ENCODE results near the gene KCNJ14. TPM values are rescaled to one million over a fixed set of nuclear protein-coding genes. Genes with fewer than 3 reads are reported as not detected.

KCNJ14 gene
- total and polyA plus RNA-seq, 2 of the 4 experiments (the other 2 are of a cell fraction): 0.18 to 0.39 TPM

DNA sequence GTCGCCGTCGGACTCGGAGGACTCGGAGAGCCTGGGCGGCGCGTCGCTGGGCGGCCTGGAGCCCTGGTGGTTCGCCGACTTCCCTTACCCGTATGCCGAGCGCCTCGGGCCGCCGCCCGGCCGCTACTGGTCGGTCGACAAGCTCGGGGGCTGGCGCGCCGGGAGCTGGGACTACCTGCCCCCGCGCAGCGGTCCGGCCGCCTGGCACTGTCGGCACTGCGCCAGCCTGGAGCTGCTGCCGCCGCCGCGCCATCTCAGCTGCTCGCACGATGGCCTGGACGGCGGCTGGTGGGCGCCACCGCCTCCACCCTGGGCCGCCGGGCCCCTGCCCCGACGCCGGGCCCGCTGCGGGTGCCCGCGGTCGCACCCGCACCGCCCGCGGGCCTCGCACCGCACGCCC is 12.1 kb upstream of the KCNJ14 start:
- peaks cover 2% of the 10 kb centered on the region; the same call in 1 of the 2 replicates for H3K36me3 ChIP-seq (ENCODE audit: control insufficient read depth, insufficient read depth, low read length)
- no peak for TF ChIP-seq RFX5 (IDR thresholded peaks at IDR 0.05; ENCODE audit: low read depth, low read length)
- TF ChIP-seq MAZ (IDR thresholded peaks at IDR 0.05; ENCODE audit: borderline replicate concordance, low read depth, low read length): no peak
- TF ChIP-seq MXI1 (IDR thresholded peaks at IDR 0.05; ENCODE audit: borderline replicate concordance, low read depth, low read length): no peak
- no peak for TF ChIP-seq MAFK (IDR thresholded peaks at IDR 0.05; ENCODE audit: low read depth, low read length)
- TF ChIP-seq, protein P1, sequence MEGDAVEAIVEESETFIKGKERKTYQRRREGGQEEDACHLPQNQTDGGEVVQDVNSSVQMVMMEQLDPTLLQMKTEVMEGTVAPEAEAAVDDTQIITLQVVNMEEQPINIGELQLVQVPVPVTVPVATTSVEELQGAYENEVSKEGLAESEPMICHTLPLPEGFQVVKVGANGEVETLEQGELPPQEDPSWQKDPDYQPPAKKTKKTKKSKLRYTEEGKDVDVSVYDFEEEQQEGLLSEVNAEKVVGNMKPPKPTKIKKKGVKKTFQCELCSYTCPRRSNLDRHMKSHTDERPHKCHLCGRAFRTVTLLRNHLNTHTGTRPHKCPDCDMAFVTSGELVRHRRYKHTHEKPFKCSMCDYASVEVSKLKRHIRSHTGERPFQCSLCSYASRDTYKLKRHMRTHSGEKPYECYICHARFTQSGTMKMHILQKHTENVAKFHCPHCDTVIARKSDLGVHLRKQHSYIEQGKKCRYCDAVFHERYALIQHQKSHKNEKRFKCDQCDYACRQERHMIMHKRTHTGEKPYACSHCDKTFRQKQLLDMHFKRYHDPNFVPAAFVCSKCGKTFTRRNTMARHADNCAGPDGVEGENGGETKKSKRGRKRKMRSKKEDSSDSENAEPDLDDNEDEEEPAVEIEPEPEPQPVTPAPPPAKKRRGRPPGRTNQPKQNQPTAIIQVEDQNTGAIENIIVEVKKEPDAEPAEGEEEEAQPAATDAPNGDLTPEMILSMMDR (conservative IDR thresholded peaks at IDR 0.05; ENCODE audit: low read depth, low read length): no peak
- no peak for TF ChIP-seq POLR2A (IDR thresholded peaks at IDR 0.05; ENCODE audit: low read depth, low read length)
- TF ChIP-seq RAD21 (IDR thresholded peaks at IDR 0.05; ENCODE audit: low read length): no peak
- TF ChIP-seq CEBPB (IDR thresholded peaks at IDR 0.05; ENCODE audit: low read depth, low read length): no peak
- TF ChIP-seq FOS (IDR thresholded peaks at IDR 0.05; ENCODE audit: low read depth, low read length): no peak
- no peak for TF ChIP-seq BHLHE40 (IDR thresholded peaks at IDR 0.05; ENCODE audit: low read depth, low read length)
- no peak for TF ChIP-seq SMC3 (IDR thresholded peaks at IDR 0.05; ENCODE audit: low read depth, low read length)
- TF ChIP-seq CHD1 (IDR thresholded peaks at IDR 0.05; ENCODE audit: low read depth, low read length): no peak
- no peak for TF ChIP-seq RCOR1 (IDR thresholded peaks at IDR 0.05; ENCODE audit: insufficient replicate concordance, low read length)
- TF ChIP-seq, protein P2, sequence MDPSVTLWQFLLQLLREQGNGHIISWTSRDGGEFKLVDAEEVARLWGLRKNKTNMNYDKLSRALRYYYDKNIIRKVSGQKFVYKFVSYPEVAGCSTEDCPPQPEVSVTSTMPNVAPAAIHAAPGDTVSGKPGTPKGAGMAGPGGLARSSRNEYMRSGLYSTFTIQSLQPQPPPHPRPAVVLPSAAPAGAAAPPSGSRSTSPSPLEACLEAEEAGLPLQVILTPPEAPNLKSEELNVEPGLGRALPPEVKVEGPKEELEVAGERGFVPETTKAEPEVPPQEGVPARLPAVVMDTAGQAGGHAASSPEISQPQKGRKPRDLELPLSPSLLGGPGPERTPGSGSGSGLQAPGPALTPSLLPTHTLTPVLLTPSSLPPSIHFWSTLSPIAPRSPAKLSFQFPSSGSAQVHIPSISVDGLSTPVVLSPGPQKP (IDR thresholded peaks at IDR 0.05; ENCODE audit: borderline replicate concordance, low read depth, low read length): no peak
- TF ChIP-seq, protein P3, sequence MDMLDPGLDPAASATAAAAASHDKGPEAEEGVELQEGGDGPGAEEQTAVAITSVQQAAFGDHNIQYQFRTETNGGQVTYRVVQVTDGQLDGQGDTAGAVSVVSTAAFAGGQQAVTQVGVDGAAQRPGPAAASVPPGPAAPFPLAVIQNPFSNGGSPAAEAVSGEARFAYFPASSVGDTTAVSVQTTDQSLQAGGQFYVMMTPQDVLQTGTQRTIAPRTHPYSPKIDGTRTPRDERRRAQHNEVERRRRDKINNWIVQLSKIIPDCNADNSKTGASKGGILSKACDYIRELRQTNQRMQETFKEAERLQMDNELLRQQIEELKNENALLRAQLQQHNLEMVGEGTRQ (IDR thresholded peaks at IDR 0.05; ENCODE audit: low read depth, low read length): no peak
- TF ChIP-seq NFE2L2 (IDR thresholded peaks at IDR 0.05; ENCODE audit: low read depth, low read length): no peak
- no peak overlapping the region for H2AK9ac ChIP-seq (replicated peaks; ENCODE audit: low read depth, low read length, poor library complexity)
- H4K5ac ChIP-seq (ENCODE audit: low read depth, low read length): no peak overlapping the region
- H3K9me3 ChIP-seq (ENCODE audit: control insufficient read depth, insufficient read depth, low read length): no peaks in the 10 kb centered on the region
- peaks cover 8% of the 10 kb centered on the region for H3K4me1 ChIP-seq (ENCODE audit: control insufficient read depth, insufficient read depth, low read length)
- POLR2A ChIA-PET (ENCODE audit: unreplicated experiment): no interaction called here
- no peak overlapping the region for H2AK5ac ChIP-seq (ENCODE audit: low read depth, low read length)
- no peak overlapping the region for H4K91ac ChIP-seq (ENCODE audit: insufficient read depth, low read depth, low read length)
- no TSS peak for BruUV-seq (replicated peaks)
- H3K4me3 ChIP-seq (ENCODE audit: insufficient read depth, low read depth, low read length): peak overlapping the region; percentile 5; the same call in 1 of the 2 replicates
- H3K23ac ChIP-seq (ENCODE audit: low read depth, low read length): no peak overlapping the region
- H3K4me2 ChIP-seq (ENCODE audit: low read depth, low read length): no peak overlapping the region
- 16% methylated on average over 5 of the region's 60 CpGs; no CpG with 5 or more reads in 1 of the 2 experiments for WGBS, 2 experiments (ENCODE audit: extremely low coverage in 2 of 2, insufficient read length in 1 of 2)
- no peak overlapping the region for H3K14ac ChIP-seq (replicated peaks; ENCODE audit: low read depth, low read length)
- H3K4ac ChIP-seq (ENCODE audit: low read depth, low read length): no peak overlapping the region
- H2BK120ac ChIP-seq (ENCODE audit: low read depth, low read length): no peak overlapping the region
- H3K18ac ChIP-seq (ENCODE audit: low read depth, low read length): no peak overlapping the region
- H3K9me1 ChIP-seq (ENCODE audit: insufficient read depth, low read length): peaks cover 4% of the 10 kb centered on the region
- no peak overlapping the region for H4K8ac ChIP-seq (ENCODE audit: low read depth in 2 of 2, low read length in 2 of 2)
- H2BK20ac ChIP-seq (ENCODE audit: low read depth, low read length): no peak overlapping the region
- peaks cover 7 to 18% of the 10 kb centered on the region in 2 experiments for H3K79me1 ChIP-seq (ENCODE audit: low read depth in 1 of 2, low read length in 2 of 2)
- intact Hi-C loops (cut with micrococcal nuclease) (no loop called here), in situ Hi-C loops (cut with MboI; ENCODE audit: low sequenced_read_pairs) (no loop called here), dilution Hi-C loops (cut with HindIII; ENCODE audit: low sequenced_read_pairs, unreplicated experiment) (no loop called here)
- DNase-seq (no peak), ATAC-seq (ENCODE audit: low read depth) (no peak)
- peak overlapping the region; percentile 96 for H2AFZ ChIP-seq (replicated peaks; ENCODE audit: low read length, poor library complexity)
- CTCF ChIA-PET: no interaction called here
- H3K27ac ChIP-seq (ENCODE audit: insufficient read depth, low read length): no peak overlapping the region
- no peaks in the 10 kb centered on the region for H4K20me1 ChIP-seq (ENCODE audit: insufficient read depth, low read length)
- H3K9ac ChIP-seq (ENCODE audit: low read depth, low read length): no peak overlapping the region
- no peak overlapping the region for H3K56ac ChIP-seq (ENCODE audit: extremely low read depth, insufficient read depth, low read length)
- H2BK15ac ChIP-seq (ENCODE audit: low read depth, low read length): no peak overlapping the region
- H3K27me3 ChIP-seq (ENCODE audit: control insufficient read depth, insufficient read depth, low read length): peaks cover 19% of the 10 kb centered on the region
- no peak overlapping the region for H2BK5ac ChIP-seq (ENCODE audit: low read depth, low read length, poor library complexity, severe bottlenecking)

All from IMR-90 (cell line).